A673 (cell line): ENCODE measurements around the gene HYPK.

ENCODE experiments used
- EZH2 ChIP-seq: fragments of 200-600 bp; sonication (generic); IDR thresholded peaks from 2 replicates; pipeline ENCODE4 v1.6.1; 2017; ENCODE audit warnings: borderline replicate concordance, low read depth, mild to moderate bottlenecking, mixed read lengths, antibody characterized with exemption, low read length; ENCODE audit not compliant: poor library complexity, severe bottlenecking
- TF ChIP-seq, protein P1 (sequence below): fragments of 300-800, 200-600 bp; sonication (generic); conservative IDR thresholded peaks from 2 replicates; pipeline ENCODE4 v1.5.1; 2017; ENCODE audit warnings: low read depth, mild to moderate bottlenecking, antibody characterized with exemption, low read length, moderate library complexity, mixed read lengths

DNA sequence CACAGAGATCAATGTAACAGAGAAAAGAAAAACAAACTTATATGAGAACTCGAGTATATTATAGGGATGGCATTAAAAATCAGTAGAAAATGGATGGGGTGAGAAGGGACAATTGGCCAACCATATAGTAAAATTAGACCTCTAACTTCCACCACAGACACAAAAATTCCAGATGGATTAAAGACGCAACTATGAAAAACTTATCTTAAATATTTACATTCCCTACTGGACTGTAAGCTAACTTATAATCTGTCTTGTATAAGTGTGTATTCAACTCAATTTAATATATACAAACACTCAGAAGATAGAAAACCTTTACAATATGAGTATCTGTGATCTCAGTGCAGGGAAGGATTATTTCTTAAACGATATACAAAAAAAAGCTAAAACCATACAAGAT is 21.1 kb downstream of the HYPK start:
- TF ChIP-seq, protein P1, sequence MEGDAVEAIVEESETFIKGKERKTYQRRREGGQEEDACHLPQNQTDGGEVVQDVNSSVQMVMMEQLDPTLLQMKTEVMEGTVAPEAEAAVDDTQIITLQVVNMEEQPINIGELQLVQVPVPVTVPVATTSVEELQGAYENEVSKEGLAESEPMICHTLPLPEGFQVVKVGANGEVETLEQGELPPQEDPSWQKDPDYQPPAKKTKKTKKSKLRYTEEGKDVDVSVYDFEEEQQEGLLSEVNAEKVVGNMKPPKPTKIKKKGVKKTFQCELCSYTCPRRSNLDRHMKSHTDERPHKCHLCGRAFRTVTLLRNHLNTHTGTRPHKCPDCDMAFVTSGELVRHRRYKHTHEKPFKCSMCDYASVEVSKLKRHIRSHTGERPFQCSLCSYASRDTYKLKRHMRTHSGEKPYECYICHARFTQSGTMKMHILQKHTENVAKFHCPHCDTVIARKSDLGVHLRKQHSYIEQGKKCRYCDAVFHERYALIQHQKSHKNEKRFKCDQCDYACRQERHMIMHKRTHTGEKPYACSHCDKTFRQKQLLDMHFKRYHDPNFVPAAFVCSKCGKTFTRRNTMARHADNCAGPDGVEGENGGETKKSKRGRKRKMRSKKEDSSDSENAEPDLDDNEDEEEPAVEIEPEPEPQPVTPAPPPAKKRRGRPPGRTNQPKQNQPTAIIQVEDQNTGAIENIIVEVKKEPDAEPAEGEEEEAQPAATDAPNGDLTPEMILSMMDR: no peak
- no peak for TF ChIP-seq EZH2
